AG09309 (cell line): Measurements from ENCODE around the gene STPG4.

Experiments
- DNase-seq: peaks from one replicate; pipeline ENCODE4 v3.0.0-alpha.2; 2010; ENCODE audit warnings: low read depth
- H3K4me3 ChIP-seq: 2 replicates; pipeline ENCODE4 v1.5.1; 2011; ENCODE audit warnings: mild to moderate bottlenecking, low read depth, low read length, moderate library complexity; ENCODE audit not compliant: control insufficient read depth
- TF ChIP-seq, protein P1 (sequence below): IDR thresholded peaks from 2 replicates; pipeline ENCODE4 v1.5.1; 2011; ENCODE audit warnings: mild to moderate bottlenecking, low read depth, low read length, inconsistent platforms; ENCODE audit not compliant: insufficient read depth, control insufficient read depth; ENCODE audit errors: missing control alignments

The STPG4 gene

DNA sequence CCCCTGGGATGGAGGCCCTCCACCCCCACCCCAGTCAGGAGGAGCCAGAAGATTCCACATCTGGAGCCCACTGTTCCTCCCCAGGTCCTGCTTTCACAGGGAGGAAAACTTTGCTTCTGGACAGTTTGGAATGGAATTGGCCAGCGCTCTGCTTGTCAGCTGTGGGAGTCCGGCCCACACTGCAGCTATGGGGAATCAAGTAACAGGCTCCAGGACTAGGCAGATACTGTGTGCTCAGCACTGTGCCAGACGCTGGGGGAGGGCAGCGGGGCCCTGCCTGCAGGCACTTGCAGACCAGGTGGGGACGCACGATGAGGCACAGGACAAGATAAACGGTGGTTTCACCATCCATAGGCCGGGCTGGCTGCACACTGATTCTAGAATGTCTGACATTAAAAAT is 114.0 kb downstream of the STPG4 start:
- no peak overlapping the region for H3K4me3 ChIP-seq
- DNase-seq: no peak
- TF ChIP-seq, protein P1, sequence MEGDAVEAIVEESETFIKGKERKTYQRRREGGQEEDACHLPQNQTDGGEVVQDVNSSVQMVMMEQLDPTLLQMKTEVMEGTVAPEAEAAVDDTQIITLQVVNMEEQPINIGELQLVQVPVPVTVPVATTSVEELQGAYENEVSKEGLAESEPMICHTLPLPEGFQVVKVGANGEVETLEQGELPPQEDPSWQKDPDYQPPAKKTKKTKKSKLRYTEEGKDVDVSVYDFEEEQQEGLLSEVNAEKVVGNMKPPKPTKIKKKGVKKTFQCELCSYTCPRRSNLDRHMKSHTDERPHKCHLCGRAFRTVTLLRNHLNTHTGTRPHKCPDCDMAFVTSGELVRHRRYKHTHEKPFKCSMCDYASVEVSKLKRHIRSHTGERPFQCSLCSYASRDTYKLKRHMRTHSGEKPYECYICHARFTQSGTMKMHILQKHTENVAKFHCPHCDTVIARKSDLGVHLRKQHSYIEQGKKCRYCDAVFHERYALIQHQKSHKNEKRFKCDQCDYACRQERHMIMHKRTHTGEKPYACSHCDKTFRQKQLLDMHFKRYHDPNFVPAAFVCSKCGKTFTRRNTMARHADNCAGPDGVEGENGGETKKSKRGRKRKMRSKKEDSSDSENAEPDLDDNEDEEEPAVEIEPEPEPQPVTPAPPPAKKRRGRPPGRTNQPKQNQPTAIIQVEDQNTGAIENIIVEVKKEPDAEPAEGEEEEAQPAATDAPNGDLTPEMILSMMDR: no peak

DNA sequence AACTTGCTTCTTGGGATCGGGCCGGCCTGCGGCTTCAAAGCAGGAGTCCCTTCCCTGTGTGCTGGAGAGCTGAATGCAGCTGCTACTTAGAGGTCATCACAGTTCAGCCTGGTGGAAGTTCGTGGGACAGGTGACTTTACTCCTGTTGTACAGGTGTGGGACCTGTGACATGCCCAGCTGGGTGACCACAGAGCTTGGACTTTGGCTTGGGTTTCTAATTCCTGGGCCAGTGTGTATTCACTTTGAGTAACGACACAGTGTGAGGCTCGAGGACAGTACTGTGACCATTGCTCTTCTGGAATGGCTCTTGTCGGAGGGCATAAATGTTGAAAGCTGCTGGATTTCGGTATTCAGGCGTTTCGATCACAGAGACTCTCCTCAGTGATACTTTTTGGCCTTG is 114.5 kb downstream of the STPG4 start:
- DNase-seq: no peak
- TF ChIP-seq, protein P1: no peak
- no peak overlapping the region for H3K4me3 ChIP-seq

DNA sequence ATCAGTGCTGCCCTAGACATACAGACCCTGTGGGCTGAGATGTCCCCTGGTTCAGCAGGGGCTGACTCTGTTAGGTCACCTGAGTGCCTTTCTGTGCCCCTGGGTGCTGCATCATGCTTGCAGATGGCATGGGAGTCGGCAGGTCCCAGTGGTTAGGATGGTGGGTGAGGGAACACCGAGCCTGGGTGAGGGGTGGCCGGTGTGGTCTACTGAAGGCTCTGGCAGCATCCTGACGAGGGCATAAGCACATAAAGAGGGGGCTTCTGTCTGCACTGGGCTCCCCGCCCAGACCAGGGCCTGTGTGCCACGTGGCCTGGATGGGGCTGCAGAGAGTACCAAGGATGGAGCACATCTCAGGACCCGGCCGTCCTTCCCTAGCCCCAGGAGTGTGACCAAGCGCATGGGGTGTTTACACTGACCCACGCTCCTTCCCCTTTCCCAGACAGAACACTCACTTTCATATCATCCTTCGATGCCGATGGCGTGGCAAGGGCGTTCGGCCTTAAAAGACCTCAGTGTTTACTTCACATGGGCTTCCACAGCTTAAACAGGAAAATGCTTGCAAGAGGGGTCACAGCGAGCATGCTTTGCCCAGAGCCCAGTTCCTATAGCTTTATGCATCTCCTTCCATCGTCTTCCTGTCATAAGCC is 115.1 kb downstream of the STPG4 start:
- DNase-seq: no peak
- H3K4me3 ChIP-seq: no peak overlapping the region
- TF ChIP-seq, protein P1: no peak

DNA sequence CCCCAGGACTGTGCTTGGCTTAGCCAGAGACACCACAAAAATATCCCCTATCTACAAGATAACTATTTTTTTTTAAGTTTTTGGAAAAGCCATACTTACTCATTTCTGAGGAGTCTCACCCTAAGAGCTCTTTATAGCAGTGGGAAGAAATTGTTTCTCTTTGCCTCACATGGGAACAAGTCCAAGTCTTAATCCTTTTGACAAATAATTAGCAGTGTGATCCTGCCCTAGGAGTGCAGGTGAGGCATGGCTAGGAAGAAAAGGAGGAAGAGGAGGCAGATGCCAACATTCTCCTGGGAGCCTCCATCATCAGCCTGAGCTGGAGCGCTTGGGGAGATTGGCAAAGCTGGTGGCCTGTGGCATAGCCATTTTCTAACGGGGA is 115.6 kb downstream of the STPG4 start:
- DNase-seq: no peak
- TF ChIP-seq, protein P1: no peak
- H3K4me3 ChIP-seq: no peak overlapping the region

DNA sequence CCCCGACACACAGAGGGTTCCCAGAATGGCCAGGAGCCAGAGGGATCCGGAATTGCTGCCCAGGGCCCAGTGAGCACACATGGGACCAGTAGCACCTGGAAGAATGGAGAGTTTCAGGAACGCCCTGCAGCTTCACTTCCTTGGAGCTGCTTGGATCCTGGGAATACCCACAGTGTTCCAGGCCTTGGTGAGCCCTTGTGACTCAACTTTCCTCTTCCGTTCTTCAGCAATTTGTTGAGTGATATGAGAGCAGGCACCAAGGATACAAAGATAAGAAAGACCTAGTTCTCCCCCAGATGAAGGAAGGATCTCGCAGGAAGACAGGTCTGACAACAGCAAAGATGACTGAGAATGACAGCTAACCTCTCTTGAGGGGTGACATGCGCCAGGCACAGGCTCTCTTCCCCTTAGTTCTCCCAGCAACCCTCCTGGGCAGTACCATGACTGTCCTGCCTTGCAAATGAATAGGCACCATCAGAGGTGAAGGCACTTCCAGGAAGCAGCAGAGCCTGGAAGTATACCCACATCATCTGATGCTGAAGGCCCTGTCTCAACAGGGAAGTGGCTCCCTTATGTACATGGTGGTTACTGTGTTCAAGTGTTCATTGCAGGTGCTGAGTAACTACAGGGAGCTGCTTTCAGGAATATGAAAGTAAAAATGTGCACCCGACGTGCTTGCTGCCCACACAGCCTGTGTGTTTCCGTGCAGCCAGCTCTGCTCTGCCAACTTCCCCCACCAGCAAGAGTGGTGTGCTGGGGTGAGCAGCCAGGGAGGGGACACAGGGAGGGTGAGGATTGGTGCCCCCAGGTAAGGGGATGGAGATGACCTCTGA is 116.2 kb downstream of the STPG4 start:
- no peak for DNase-seq
- TF ChIP-seq, protein P1: no peak

DNA sequence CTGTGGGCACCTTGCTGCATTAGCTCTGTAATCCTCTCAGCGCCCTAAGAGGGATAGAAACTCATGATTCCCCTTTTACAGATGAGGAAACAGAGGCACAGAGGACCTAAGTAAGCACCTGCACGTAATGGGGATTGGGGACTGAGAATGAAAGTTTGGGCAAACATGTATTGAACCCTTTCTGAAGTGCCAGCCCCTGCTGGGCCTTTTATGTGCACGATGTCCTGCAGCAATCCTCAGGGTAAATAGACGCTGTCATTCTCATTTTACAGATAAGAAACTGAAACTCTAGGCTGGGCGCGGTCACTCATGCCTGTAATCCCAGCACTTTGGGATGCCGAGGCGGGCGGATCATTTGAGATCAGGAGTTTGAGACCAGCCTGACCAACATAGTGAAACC is 117.4 kb downstream of the STPG4 start:
- TF ChIP-seq, protein P1: no peak
- DNase-seq: no peak
- no peak overlapping the region for H3K4me3 ChIP-seq

More for the DNA sequence above, 116.2 kb downstream of the STPG4 start:
- no peak overlapping the region for H3K4me3 ChIP-seq
